ENCODE data around the gene STX16. TPM values are rescaled to one million over a fixed set of nuclear protein-coding genes. Genes with fewer than 3 reads are reported as not detected.

Gene STX16
- total and polyA plus RNA-seq, 2 donors (not counting 1 experiment from before 2014, with no cell fraction given) = 110 to 117 TPM

DNA sequence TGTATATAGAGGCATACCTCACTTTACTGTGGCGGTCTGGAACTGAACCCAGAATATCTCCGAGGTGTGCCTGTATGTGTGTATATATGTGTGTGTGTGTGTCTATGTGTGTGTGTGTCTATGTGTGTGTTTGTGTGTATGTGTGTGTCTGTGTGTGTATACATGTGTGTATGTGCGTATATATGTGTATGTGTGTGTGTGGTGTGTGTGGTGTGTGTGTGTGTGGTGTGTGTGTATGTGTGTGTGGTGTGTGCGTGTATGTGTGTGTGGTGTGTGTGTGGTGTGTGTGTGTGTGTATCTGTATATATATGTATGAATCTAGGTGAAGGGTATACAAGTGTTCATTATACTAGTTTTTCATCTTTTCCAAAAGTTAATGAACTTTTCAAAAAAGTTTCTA lies 37.3 kb downstream of the STX16 start:
- Histone ChIP-seq H3K4me3 (ENCODE audit: control extremely low read depth in 1 of 5, extremely low read depth in 1 of 5, insufficient read depth in 1 of 5, low read depth in 2 of 5, low read length in 4 of 5) (no peak overlapping the region), H3K79me2 (ENCODE audit: control insufficient read depth, insufficient read depth, low read length) (no peaks in the 10 kb centered on the region), H3K4me2 (replicated peaks; ENCODE audit: low read depth, low read length, poor library complexity, severe bottlenecking) (no peak overlapping the region), H3K27me3 (replicated peaks in 1 of 4; ENCODE audit: control extremely low read depth in 1 of 4, control insufficient read depth in 3 of 4, insufficient read depth in 4 of 4, low read length in 3 of 4) (no peaks in the 10 kb centered on the region), H3K9ac (ENCODE audit: low read length) (no peak overlapping the region), H3K36me3 (replicated peaks in 1 of 2; ENCODE audit: control extremely low read depth in 1 of 2, control insufficient read depth in 1 of 2, extremely low read depth in 1 of 2, insufficient read depth in 2 of 2, low read length in 1 of 2) (no peaks in the 10 kb centered on the region), H3K9me3 (ENCODE audit: control extremely low read depth in 1 of 3, control insufficient read depth in 2 of 3, insufficient read depth in 1 of 3, low read length in 2 of 3) (no peaks in the 10 kb centered on the region), H4K20me1 (ENCODE audit: control insufficient read depth, insufficient read depth, low read length, poor library complexity, severe bottlenecking) (no peaks in the 10 kb centered on the region), H2AFZ (ENCODE audit: insufficient read depth, low read depth, low read length, poor library complexity, severe bottlenecking) (no peak overlapping the region), H3K4me1 (ENCODE audit: control insufficient read depth in 2 of 2, insufficient read depth in 2 of 2, low read length in 2 of 2) (peaks cover 3% of the 10 kb centered on the region in 2 donors), H3K27ac (ENCODE audit: low read length in 2 of 2) (no peak overlapping the region)
- ChIA-PET CTCF (no interaction called here), POLR2A (interaction anchor here (0.6 kb wide), 1 partner anchor 443 kb away, joined by 4 read pairs; no protein-coding TSS in a partner anchor)
- H3K4me3 Mint-ChIP-seq = no peak overlapping the region
- peaks cover 8% of the 10 kb centered on the region for H3K4me1 Mint-ChIP-seq
- no peak overlapping the region for H3K27ac Mint-ChIP-seq
- 100% methylated on average over 2 of the region's 4 CpGs for WGBS (ENCODE audit: insufficient coverage)
- H3K9me3 Mint-ChIP-seq (ENCODE audit: insufficient read depth) = no peaks in the 10 kb centered on the region
- no peaks in the 10 kb centered on the region for H3K27me3 Mint-ChIP-seq
- TF ChIP-seq EZH2 (IDR thresholded peaks at IDR 0.05; ENCODE audit: borderline replicate concordance, insufficient read depth, low read depth, low read length, poor library complexity, severe bottlenecking) = no peak
- TF ChIP-seq, protein P1, sequence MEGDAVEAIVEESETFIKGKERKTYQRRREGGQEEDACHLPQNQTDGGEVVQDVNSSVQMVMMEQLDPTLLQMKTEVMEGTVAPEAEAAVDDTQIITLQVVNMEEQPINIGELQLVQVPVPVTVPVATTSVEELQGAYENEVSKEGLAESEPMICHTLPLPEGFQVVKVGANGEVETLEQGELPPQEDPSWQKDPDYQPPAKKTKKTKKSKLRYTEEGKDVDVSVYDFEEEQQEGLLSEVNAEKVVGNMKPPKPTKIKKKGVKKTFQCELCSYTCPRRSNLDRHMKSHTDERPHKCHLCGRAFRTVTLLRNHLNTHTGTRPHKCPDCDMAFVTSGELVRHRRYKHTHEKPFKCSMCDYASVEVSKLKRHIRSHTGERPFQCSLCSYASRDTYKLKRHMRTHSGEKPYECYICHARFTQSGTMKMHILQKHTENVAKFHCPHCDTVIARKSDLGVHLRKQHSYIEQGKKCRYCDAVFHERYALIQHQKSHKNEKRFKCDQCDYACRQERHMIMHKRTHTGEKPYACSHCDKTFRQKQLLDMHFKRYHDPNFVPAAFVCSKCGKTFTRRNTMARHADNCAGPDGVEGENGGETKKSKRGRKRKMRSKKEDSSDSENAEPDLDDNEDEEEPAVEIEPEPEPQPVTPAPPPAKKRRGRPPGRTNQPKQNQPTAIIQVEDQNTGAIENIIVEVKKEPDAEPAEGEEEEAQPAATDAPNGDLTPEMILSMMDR (IDR thresholded peaks at IDR 0.05) = no peak
- no peak for ATAC-seq (ENCODE audit: low read depth)
- intact Hi-C loops (cut with micrococcal nuclease) = no loop called here
- no peak for DNase-seq

DNA sequence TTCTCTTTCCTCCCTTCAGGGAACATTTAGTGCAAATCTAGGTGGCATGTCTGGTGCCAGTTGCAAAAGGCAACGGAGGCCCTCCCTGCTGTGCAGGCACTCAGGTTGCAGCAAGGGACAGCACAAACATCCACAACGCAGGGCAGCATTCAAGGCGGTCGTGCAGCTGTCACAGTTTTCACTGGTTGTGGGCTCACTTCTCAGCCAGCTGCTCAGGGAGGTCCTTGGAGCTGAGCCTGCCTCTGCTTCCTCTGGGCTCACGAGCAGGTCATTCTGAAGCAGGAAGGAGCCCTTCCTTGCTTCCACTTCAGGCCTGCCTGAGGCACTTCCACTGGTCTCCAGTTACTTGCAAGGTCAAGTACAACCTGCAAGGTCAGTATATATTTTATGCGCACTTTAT lies 37.8 kb downstream of the STX16 start:
- Mint-ChIP-seq H3K4me3 (no peak overlapping the region), H3K27ac (no peak overlapping the region), H3K9me3 (ENCODE audit: insufficient read depth) (no peaks in the 10 kb centered on the region), H3K4me1 (peaks cover 12% of the 10 kb centered on the region), H3K27me3 (no peaks in the 10 kb centered on the region)
- Histone ChIP-seq H3K27ac (ENCODE audit: low read length in 2 of 2) (no peak overlapping the region), H3K9ac (ENCODE audit: low read length) (no peak overlapping the region), H3K4me3 (ENCODE audit: control extremely low read depth in 1 of 5, extremely low read depth in 1 of 5, insufficient read depth in 1 of 5, low read depth in 2 of 5, low read length in 4 of 5) (no peak overlapping the region), H3K4me2 (replicated peaks; ENCODE audit: low read depth, low read length, poor library complexity, severe bottlenecking) (no peak overlapping the region), H2AFZ (ENCODE audit: insufficient read depth, low read depth, low read length, poor library complexity, severe bottlenecking) (no peak overlapping the region), H3K4me1 (ENCODE audit: control insufficient read depth in 2 of 2, insufficient read depth in 2 of 2, low read length in 2 of 2) (peaks cover 7% of the 10 kb centered on the region in 2 donors), H3K27me3 (replicated peaks in 1 of 4; ENCODE audit: control extremely low read depth in 1 of 4, control insufficient read depth in 3 of 4, insufficient read depth in 4 of 4, low read length in 3 of 4) (no peaks in the 10 kb centered on the region), H3K79me2 (ENCODE audit: control insufficient read depth, insufficient read depth, low read length) (no peaks in the 10 kb centered on the region), H4K20me1 (ENCODE audit: control insufficient read depth, insufficient read depth, low read length, poor library complexity, severe bottlenecking) (no peaks in the 10 kb centered on the region), H3K9me3 (ENCODE audit: control extremely low read depth in 1 of 3, control insufficient read depth in 2 of 3, insufficient read depth in 1 of 3, low read length in 2 of 3) (no peaks in the 10 kb centered on the region), H3K36me3 (replicated peaks in 1 of 2; ENCODE audit: control extremely low read depth in 1 of 2, control insufficient read depth in 1 of 2, extremely low read depth in 1 of 2, insufficient read depth in 2 of 2, low read length in 1 of 2) (no peaks in the 10 kb centered on the region)
- ATAC-seq (ENCODE audit: low read depth) = no peak
- intact Hi-C loops (cut with micrococcal nuclease) = no loop called here
- ChIA-PET POLR2A (no interaction called here), CTCF (interaction anchor here (0.8 to 1.5 kb wide), 2 partner anchors 29 to 38 kb away, joined by 3 to 4 read pairs; partner anchors contain the start of gene STX16)
- 97% methylated on average over 6 of the region's 6 CpGs for WGBS (ENCODE audit: insufficient coverage)
- DNase-seq = no peak
- TF ChIP-seq, protein P1 (IDR thresholded peaks at IDR 0.05) = no peak
- no peak for TF ChIP-seq EZH2 (IDR thresholded peaks at IDR 0.05; ENCODE audit: borderline replicate concordance, insufficient read depth, low read depth, low read length, poor library complexity, severe bottlenecking)

All from B cell (primary cell).